H9 (cell line): Measurements from ENCODE around the gene FNDC1. TPM values are rescaled to one million over a fixed set of nuclear protein-coding genes. Genes with fewer than 3 reads are reported as not detected.

Source experiments
- DNase-seq: peaks from one replicate; pipeline ENCODE4 v3.0.0-alpha.2; 2017
- H2AFZ ChIP-seq: one replicate; pipeline ENCODE4 v1.6.1; 2013; ENCODE audit warnings: mild to moderate bottlenecking, low read length, control low read depth, moderate library complexity
- H2AK5ac ChIP-seq: 2 replicates; pipeline ENCODE4 v1.6.1; 2013; ENCODE audit warnings: low read length, control low read depth, mixed read lengths; ENCODE audit not compliant: insufficient read length
- H2BK120ac ChIP-seq: one replicate; pipeline ENCODE4 v1.6.1; 2013; ENCODE audit warnings: low read depth, mild to moderate bottlenecking, low read length, control low read depth, inconsistent platforms; ENCODE audit not compliant: poor library complexity, severe bottlenecking
- H2BK12ac ChIP-seq: 2 replicates; pipeline ENCODE4 v1.6.1; 2013; ENCODE audit warnings: low read length, control low read depth, mixed read lengths, low read depth; ENCODE audit not compliant: insufficient read length
- H2BK15ac ChIP-seq: 2 replicates; pipeline ENCODE4 v1.6.1; 2013; ENCODE audit warnings: low read depth, low read length, control low read depth
- H2BK20ac ChIP-seq: one replicate; pipeline ENCODE4 v1.6.1; 2013; ENCODE audit warnings: low read depth, mild to moderate bottlenecking, low read length, control low read depth, inconsistent platforms; ENCODE audit not compliant: poor library complexity, severe bottlenecking
- H2BK5ac ChIP-seq: 2 replicates; pipeline ENCODE4 v1.6.1; 2013; ENCODE audit warnings: low read length, control low read depth, mixed read lengths; ENCODE audit not compliant: insufficient read length
- H3K14ac ChIP-seq: 2 replicates; pipeline ENCODE4 v1.6.1; 2013; ENCODE audit warnings: low read length, control low read depth; ENCODE audit not compliant: insufficient read depth
- H3K18ac ChIP-seq: 2 replicates; pipeline ENCODE4 v1.6.1; 2013; ENCODE audit warnings: low read depth, mild to moderate bottlenecking, mixed read lengths, low read length, control low read depth; ENCODE audit not compliant: insufficient read length
- H3K23ac ChIP-seq: 2 replicates; pipeline ENCODE4 v1.6.1; 2013; ENCODE audit warnings: low read length, control low read depth, mixed read lengths, low read depth; ENCODE audit not compliant: insufficient read length
- H3K23me2 ChIP-seq: 2 replicates; pipeline ENCODE4 v1.6.1; 2013; ENCODE audit warnings: low read depth, mild to moderate bottlenecking, mixed read lengths, low read length, control low read depth; ENCODE audit not compliant: insufficient read length, poor library complexity, severe bottlenecking
- H3K27ac ChIP-seq: 2 replicates; pipeline ENCODE4 v1.5.1; 2013; ENCODE audit warnings: low read length, control low read depth, mixed read lengths, low read depth; ENCODE audit not compliant: insufficient read length
- H3K27me3 ChIP-seq: 2 replicates; pipeline ENCODE4 v1.6.1; 2013; ENCODE audit warnings: low read length, control low read depth, inconsistent platforms; ENCODE audit not compliant: insufficient read depth
- H3K4ac ChIP-seq: 2 replicates; pipeline ENCODE4 v1.6.1; 2013; ENCODE audit warnings: low read depth, mild to moderate bottlenecking, control low read depth, inconsistent platforms, low read length, moderate library complexity
- H3K4me1 ChIP-seq: 2 replicates; pipeline ENCODE4 v1.6.1; 2013; ENCODE audit warnings: low read length, control low read depth, inconsistent platforms; ENCODE audit not compliant: insufficient read depth
- H3K4me2 ChIP-seq: 2 replicates; pipeline ENCODE4 v1.6.1; 2013; ENCODE audit warnings: low read length, control low read depth, mixed read lengths; ENCODE audit not compliant: insufficient read length, insufficient read depth
- H3K56ac ChIP-seq: 2 replicates; pipeline ENCODE4 v1.6.1; 2013; ENCODE audit warnings: low read depth, mild to moderate bottlenecking, mixed read lengths, low read length, control low read depth; ENCODE audit not compliant: insufficient read length
- H3K79me1 ChIP-seq: 2 replicates; pipeline ENCODE4 v1.6.1; 2013; ENCODE audit warnings: low read depth, mild to moderate bottlenecking, moderate library complexity, low read length, control low read depth, inconsistent platforms; ENCODE audit not compliant: insufficient read depth, poor library complexity, severe bottlenecking
- H3K79me2 ChIP-seq: 2 replicates; pipeline ENCODE4 v1.6.1; 2013; ENCODE audit warnings: low read length, control low read depth, inconsistent platforms; ENCODE audit not compliant: insufficient read depth
- H3K9ac ChIP-seq: 2 replicates; pipeline ENCODE4 v1.6.1; 2013; ENCODE audit warnings: low read length, control low read depth, mixed read lengths; ENCODE audit not compliant: insufficient read length; ENCODE audit errors: extremely low read depth
- H3K9me3 ChIP-seq: one replicate; pipeline ENCODE4 v1.6.1; 2013; ENCODE audit warnings: low read depth, low read length, inconsistent platforms; ENCODE audit not compliant: control insufficient read depth
- H3T11ph ChIP-seq: one replicate; pipeline ENCODE4 v1.6.1; 2013; ENCODE audit warnings: mild to moderate bottlenecking, low read length, control low read depth, inconsistent platforms
- H4K20me1 ChIP-seq: one replicate; pipeline ENCODE4 v1.6.1; 2013; ENCODE audit not compliant: control insufficient read depth, insufficient read length, insufficient read depth
- H4K5ac ChIP-seq: 2 replicates; pipeline ENCODE4 v1.6.1; 2013; ENCODE audit warnings: low read depth, mild to moderate bottlenecking, mixed read lengths, low read length, control low read depth; ENCODE audit not compliant: insufficient read length
- H4K8ac ChIP-seq: replicated peaks from 2 replicates; pipeline ENCODE4 v1.6.1; 2013; ENCODE audit warnings: low read length, control low read depth, mixed read lengths, low read depth; ENCODE audit not compliant: insufficient read length
- H4K91ac ChIP-seq: 2 replicates; pipeline ENCODE4 v1.6.1; 2013; ENCODE audit warnings: low read depth, mild to moderate bottlenecking, moderate library complexity, mixed read lengths, low read length, control low read depth; ENCODE audit not compliant: insufficient read length
- H3K27ac Mint-ChIP-seq, 3 experiments: 2 replicates in 2 of 3; 3 replicates in 1 of 3; pipeline ENCODE4 v1.8.0; 2020 to 2021; ENCODE audit warnings: mixed read lengths in 3 of 3, mild to moderate bottlenecking in 1 of 3, moderate library complexity in 1 of 3
- H3K27me3 Mint-ChIP-seq: 2 replicates; pipeline ENCODE4 v1.8.0; 2021; ENCODE audit warnings: low read depth, mild to moderate bottlenecking, moderate library complexity, mixed read lengths
- H3K36me3 Mint-ChIP-seq, 3 experiments: 2 replicates in 2 of 3; 3 replicates in 1 of 3; pipeline ENCODE4 v1.8.0; 2020 to 2021; ENCODE audit warnings: low read depth in 3 of 3, mixed read lengths in 3 of 3; ENCODE audit not compliant: insufficient read depth in 1 of 3
- H3K4me1 Mint-ChIP-seq, 2 experiments: 2 replicates each; pipeline ENCODE4 v1.8.0; 2020; ENCODE audit warnings: mixed read lengths in 2 of 2
- H3K4me3 Mint-ChIP-seq, 2 experiments: 2 replicates in 1 of 2; 3 replicates in 1 of 2; pipeline ENCODE4 v1.8.0; 2020 to 2021; ENCODE audit warnings: mild to moderate bottlenecking in 2 of 2, mixed read lengths in 2 of 2, moderate library complexity in 1 of 2
- H3K9me3 Mint-ChIP-seq, 2 experiments: 2 replicates in 1 of 2; 3 replicates in 1 of 2; pipeline ENCODE4 v1.8.0; 2020; ENCODE audit warnings: mild to moderate bottlenecking in 2 of 2, mixed read lengths in 2 of 2, moderate library complexity in 1 of 2
- CTCF ChIP-seq: fragments of 200-600 bp; sonication (generic); conservative IDR thresholded peaks from 3 replicates; pipeline ENCODE4 v1.8.0; 2021; ENCODE audit warnings: antibody characterized with exemption, mild to moderate bottlenecking
- WGBS: extraction: QIAGEN DNeasy Blood & Tissue Kit; methylation state at CpG from one replicate; pipeline ENCODE4 v1.1.7; 2013; ENCODE audit warnings: missing lambda C conversion rate, low lambda C conversion rate, mixed read lengths; ENCODE audit not compliant: insufficient read length; ENCODE audit errors: extremely low coverage; 5-methylcytosine and 5-hydroxymethylcytosine counted together
- total RNA-seq: library from RNA; stranded (reverse); gene quantifications from 2 replicates; pipeline ENCODE4 v1.2.1, GENCODE V29; 2021

Gene FNDC1
- total RNA-seq, 1 experiment from 2014 or later, result 0.24 TPM

- H2BK120ac ChIP-seq, result no peak overlapping the region
- H3K23me2 ChIP-seq, result no peaks in the 10 kb centered on the region
- no peak overlapping the region for H4K5ac ChIP-seq
- DNase-seq, result no peak
- no peak overlapping the region for H2AK5ac ChIP-seq
- no peak overlapping the region for H2BK12ac ChIP-seq
- Mint-ChIP-seq H3K27me3 (peaks cover 42% of the 10 kb centered on the region), H3K36me3 (peaks cover 0 to 4% (median 3%) of the 10 kb centered on the region in 3 experiments; a peak in 1 of 7 replicates), H3K4me3 (no peak overlapping the region), H3K4me1 (no peaks in the 10 kb centered on the region), H3K9me3 (peaks cover 7% of the 10 kb centered on the region in 2 experiments; a peak in 4 of 5 replicates), H3K27ac (peak overlapping the region in 1 of 3 experiments; percentile 27; a peak in 1 of 7 replicates)
- H3K4me1 ChIP-seq, result no peaks in the 10 kb centered on the region
- no peaks in the 10 kb centered on the region for H3K9me3 ChIP-seq
- H4K91ac ChIP-seq, result no peak overlapping the region
- H3K14ac ChIP-seq, result no peak overlapping the region
- H3K18ac ChIP-seq, result no peak overlapping the region
- H3K56ac ChIP-seq, result no peak overlapping the region
- no peaks in the 10 kb centered on the region for H4K20me1 ChIP-seq
- no peak for TF ChIP-seq CTCF
- H3K23ac ChIP-seq, result no peak overlapping the region
- no peak overlapping the region for H3T11ph ChIP-seq
- no peaks in the 10 kb centered on the region for H3K27me3 ChIP-seq
- no peak overlapping the region for H2BK15ac ChIP-seq
- no peak overlapping the region for H3K27ac ChIP-seq
- H2BK20ac ChIP-seq, result no peak overlapping the region
- no peaks in the 10 kb centered on the region for H3K79me2 ChIP-seq
- WGBS, result no CpG with 5 or more reads among the region's 3 CpGs
- H3K4me2 ChIP-seq, result no peak overlapping the region
- no peak overlapping the region for H2BK5ac ChIP-seq
- H4K8ac ChIP-seq, result no peak overlapping the region
- H3K9ac ChIP-seq, result no peak overlapping the region
- H2AFZ ChIP-seq, result no peak overlapping the region
- no peaks in the 10 kb centered on the region for H3K79me1 ChIP-seq
- no peak overlapping the region for H3K4ac ChIP-seq
Observed at GRCh38 chr6:159161839-159162238, 7.4 kb upstream of the FNDC1 start.
